DND-41 (cell line): Measurements from ENCODE around the gene S100A9.

Experiments used
- ATAC-seq: fragments of 200-7000 bp; cut with Tn5 transposase; 3 replicates; pipeline ENCODE4 v1.9.1; 2021; ENCODE audit warnings: low read depth; ENCODE audit not compliant: insufficient read depth
- DNase-seq: peaks from one replicate; pipeline ENCODE4 v3.0.0-alpha.2; 2020
- H2AFZ ChIP-seq: 2 replicates; pipeline ENCODE4 v1.6.0; 2012; ENCODE audit warnings: low read depth, low read length
- H3K27ac ChIP-seq: 2 replicates; pipeline ENCODE4 v1.5.1; 2012; ENCODE audit warnings: low read length, inconsistent platforms
- H3K27me3 ChIP-seq: fragments of 200-600 bp; sonication (generic); 2 replicates; pipeline ENCODE4 v1.6.0; 2012; ENCODE audit warnings: low read length, mild to moderate bottlenecking, inconsistent platforms; ENCODE audit not compliant: insufficient read depth, poor library complexity
- H3K36me3 ChIP-seq: 2 replicates; pipeline ENCODE4 v1.5.1; 2012; ENCODE audit warnings: low read length, inconsistent platforms; ENCODE audit not compliant: insufficient read depth
- H3K4me1 ChIP-seq: 2 replicates; pipeline ENCODE4 v1.5.1; 2012; ENCODE audit warnings: mild to moderate bottlenecking, low read length; ENCODE audit not compliant: insufficient read depth
- H3K4me2 ChIP-seq: 2 replicates; pipeline ENCODE4 v1.6.0; 2012; ENCODE audit warnings: mild to moderate bottlenecking, moderate library complexity, low read length, inconsistent platforms; ENCODE audit not compliant: insufficient read depth
- H3K4me3 ChIP-seq, 2 experiments: fragments of 200-600 bp in 1 of 2; shearing (Covaris generic) in 1 of 2; 2 replicates each; pipeline ENCODE4 v1.5.1; 2012 to 2016; ENCODE audit warnings: inconsistent platforms in 2 of 2, low read length in 2 of 2, mild to moderate bottlenecking in 2 of 2, low read depth in 1 of 2, moderate library complexity in 1 of 2
- H3K79me2 ChIP-seq: 2 replicates; pipeline ENCODE4 v1.6.0; 2012; ENCODE audit warnings: low read length, inconsistent platforms; ENCODE audit not compliant: insufficient read depth
- H3K9ac ChIP-seq: 2 replicates; pipeline ENCODE4 v1.6.0; 2012; ENCODE audit warnings: low read depth, mild to moderate bottlenecking, inconsistent platforms, low read length, moderate library complexity
- H3K9me3 ChIP-seq: 2 replicates; pipeline ENCODE4 v1.5.1; 2012; ENCODE audit warnings: low read length, moderate library complexity, mild to moderate bottlenecking, inconsistent platforms; ENCODE audit not compliant: insufficient read depth, severe bottlenecking
- H4K20me1 ChIP-seq: 2 replicates; pipeline ENCODE4 v1.6.0; 2012; ENCODE audit warnings: low read length; ENCODE audit not compliant: insufficient read depth
- EZH2 ChIP-seq: IDR thresholded peaks from 3 replicates; pipeline ENCODE4 v1.6.1; 2012; ENCODE audit warnings: borderline replicate concordance, low read depth, mild to moderate bottlenecking, moderate library complexity, low read length, inconsistent platforms; ENCODE audit not compliant: severe bottlenecking
- TF ChIP-seq, protein P1 (sequence below): IDR thresholded peaks from 2 replicates; pipeline ENCODE4 v1.5.1; 2012; ENCODE audit warnings: borderline replicate concordance, low read length, moderate library complexity, mild to moderate bottlenecking; ENCODE audit not compliant: poor library complexity, severe bottlenecking; ENCODE audit errors: extremely low read depth

The S100A9 gene

DNA sequence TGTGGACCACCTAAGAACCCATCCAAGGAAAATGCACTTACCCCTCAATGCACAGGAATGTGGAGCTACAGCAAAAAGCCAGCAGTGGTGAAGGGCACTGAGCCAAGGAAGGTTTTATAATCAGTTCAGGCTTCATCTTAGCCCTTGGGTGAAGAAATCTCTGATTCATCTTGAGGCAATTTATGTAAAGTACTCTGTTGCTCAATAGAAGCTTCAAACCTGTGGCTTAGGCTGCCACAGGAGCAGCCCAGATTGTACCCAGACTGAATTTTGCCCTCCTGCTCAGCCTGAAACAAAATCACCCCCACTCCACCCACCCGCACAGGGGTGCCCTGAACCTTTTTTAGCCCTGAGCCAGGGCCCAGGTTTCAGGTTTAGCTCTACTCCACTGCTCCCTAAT lies 17.9 kb downstream of the S100A9 start, which contains the start of gene S100A12:
Gene S100A12 (minus strand): TSS at position 111 of the 400 bp plus-strand sequence. CDS start 1,029 bp downstream, outside the sequence.
- Histone ChIP-seq H3K4me1 (no peaks in the 10 kb centered on the region), H3K9me3 (no peaks in the 10 kb centered on the region), H4K20me1 (0 out of 2 replicates have a peak, but pooled peaks cover 4% of the 10 kb centered on the region), H3K4me3 (no peak within 1 kb of the TSS), H3K79me2 (no peaks in the 10 kb centered on the region), H3K27me3 (peaks cover 5% of the 10 kb centered on the region), H3K27ac (no peak within 1 kb of the TSS), H3K36me3 (no peaks in the 10 kb centered on the region), H3K9ac (no peak within 1 kb of the TSS), H3K4me2 (no peak within 1 kb of the TSS), H2AFZ (no peak within 1 kb of the TSS)
- no peak for TF ChIP-seq EZH2
- TF ChIP-seq, protein P1, sequence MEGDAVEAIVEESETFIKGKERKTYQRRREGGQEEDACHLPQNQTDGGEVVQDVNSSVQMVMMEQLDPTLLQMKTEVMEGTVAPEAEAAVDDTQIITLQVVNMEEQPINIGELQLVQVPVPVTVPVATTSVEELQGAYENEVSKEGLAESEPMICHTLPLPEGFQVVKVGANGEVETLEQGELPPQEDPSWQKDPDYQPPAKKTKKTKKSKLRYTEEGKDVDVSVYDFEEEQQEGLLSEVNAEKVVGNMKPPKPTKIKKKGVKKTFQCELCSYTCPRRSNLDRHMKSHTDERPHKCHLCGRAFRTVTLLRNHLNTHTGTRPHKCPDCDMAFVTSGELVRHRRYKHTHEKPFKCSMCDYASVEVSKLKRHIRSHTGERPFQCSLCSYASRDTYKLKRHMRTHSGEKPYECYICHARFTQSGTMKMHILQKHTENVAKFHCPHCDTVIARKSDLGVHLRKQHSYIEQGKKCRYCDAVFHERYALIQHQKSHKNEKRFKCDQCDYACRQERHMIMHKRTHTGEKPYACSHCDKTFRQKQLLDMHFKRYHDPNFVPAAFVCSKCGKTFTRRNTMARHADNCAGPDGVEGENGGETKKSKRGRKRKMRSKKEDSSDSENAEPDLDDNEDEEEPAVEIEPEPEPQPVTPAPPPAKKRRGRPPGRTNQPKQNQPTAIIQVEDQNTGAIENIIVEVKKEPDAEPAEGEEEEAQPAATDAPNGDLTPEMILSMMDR: no peak
- ATAC-seq (no peak), DNase-seq (no peak)

DNA sequence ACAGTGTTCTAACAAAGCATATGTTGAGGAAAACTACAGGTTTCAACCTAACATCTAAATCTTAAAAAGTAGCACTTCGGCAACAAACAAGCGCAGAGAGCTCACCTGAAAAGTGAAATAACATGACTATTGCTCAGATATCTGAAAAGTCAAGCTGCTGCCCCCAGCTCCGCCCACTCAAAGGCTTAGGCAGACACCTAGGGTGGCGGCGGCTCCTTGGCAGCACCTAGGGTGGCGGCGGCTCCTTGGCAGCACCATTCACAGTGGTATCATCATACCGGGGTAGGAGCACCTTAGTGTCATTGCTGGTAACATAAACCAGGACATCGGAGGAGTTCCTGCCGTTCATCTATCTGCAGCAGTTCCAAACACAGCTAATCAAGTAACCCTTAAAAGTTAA lies 21.9 kb downstream of the S100A9 start:
- TF ChIP-seq, protein P1: no peak
- no peak for TF ChIP-seq EZH2
- DNase-seq: no peak
- H4K20me1 ChIP-seq: no peaks in the 10 kb centered on the region

DNA sequence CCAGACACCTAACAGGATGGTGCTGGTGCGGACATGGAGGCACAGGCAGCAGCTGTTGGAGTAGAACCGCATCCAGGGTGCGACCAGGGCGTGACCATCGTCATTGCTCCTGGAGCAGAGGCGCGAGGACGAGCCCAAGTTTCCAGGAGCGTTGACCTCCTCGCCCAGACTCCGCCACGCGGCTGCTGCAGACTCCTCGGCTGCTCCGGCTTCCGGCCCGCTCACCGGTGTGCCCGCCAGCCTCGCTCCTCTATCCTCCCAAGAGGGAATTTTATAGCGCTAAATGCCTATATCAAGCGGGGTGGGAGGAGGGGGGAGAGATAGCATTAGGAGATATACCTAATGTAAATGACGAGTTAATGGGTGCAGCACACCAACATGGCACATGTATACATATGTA lies 23.1 kb downstream of the S100A9 start:
- Histone ChIP-seq H4K20me1 (no peaks in the 10 kb centered on the region), H3K9ac (no peak overlapping the region), H3K79me2 (no peaks in the 10 kb centered on the region), H3K4me2 (no peak overlapping the region), H3K27ac (no peak overlapping the region), H2AFZ (no peak overlapping the region), H3K27me3 (no peaks in the 10 kb centered on the region), H3K36me3 (no peaks in the 10 kb centered on the region), H3K4me3 (no peak overlapping the region), H3K9me3 (peaks cover 2% of the 10 kb centered on the region), H3K4me1 (no peaks in the 10 kb centered on the region)
- no peak for DNase-seq
- ATAC-seq: no peak
- TF ChIP-seq EZH2: no peak
- TF ChIP-seq, protein P1: no peak

More for the DNA sequence above, 21.9 kb downstream of the S100A9 start:
- peaks cover 2% of the 10 kb centered on the region for H3K9me3 ChIP-seq
- no peak overlapping the region for H3K4me3 ChIP-seq
- no peak overlapping the region for H3K9ac ChIP-seq
- H2AFZ ChIP-seq: no peak overlapping the region
- H3K4me1 ChIP-seq: no peaks in the 10 kb centered on the region
- H3K27ac ChIP-seq: no peak overlapping the region
- H3K79me2 ChIP-seq: no peaks in the 10 kb centered on the region
- no peaks in the 10 kb centered on the region for H3K27me3 ChIP-seq
- H3K4me2 ChIP-seq: no peak overlapping the region
- no peaks in the 10 kb centered on the region for H3K36me3 ChIP-seq
- no peak for ATAC-seq

GRCh38 chr1:153384958-153385580 lies 27.4 kb downstream of the S100A9 start:
- DNase-seq (no peak), ATAC-seq (no peak)
- H3K9ac ChIP-seq: no peak overlapping the region
- no peaks in the 10 kb centered on the region for H4K20me1 ChIP-seq
- H3K4me3 ChIP-seq: no peak overlapping the region
- no peaks in the 10 kb centered on the region for H3K36me3 ChIP-seq
- no peak for TF ChIP-seq EZH2
- H3K27ac ChIP-seq: no peak overlapping the region
- H3K9me3 ChIP-seq: peaks cover 2% of the 10 kb centered on the region
- no peaks in the 10 kb centered on the region for H3K79me2 ChIP-seq
- H3K4me2 ChIP-seq: no peak overlapping the region
- H3K27me3 ChIP-seq: no peaks in the 10 kb centered on the region
- no peaks in the 10 kb centered on the region for H3K4me1 ChIP-seq
- H2AFZ ChIP-seq: no peak overlapping the region
